GM18511 (cell line): ENCODE results near the gene HIF3A.

ENCODE experiments used
- ATAC-seq: cut with Tn5 transposase; IDR thresholded peaks from one replicate; pipeline ENCODE4 v1.9.1; 2021; ENCODE audit warnings: mild to moderate bottlenecking, moderate library complexity; ENCODE audit not compliant: unreplicated experiment

The HIF3A gene

DNA sequence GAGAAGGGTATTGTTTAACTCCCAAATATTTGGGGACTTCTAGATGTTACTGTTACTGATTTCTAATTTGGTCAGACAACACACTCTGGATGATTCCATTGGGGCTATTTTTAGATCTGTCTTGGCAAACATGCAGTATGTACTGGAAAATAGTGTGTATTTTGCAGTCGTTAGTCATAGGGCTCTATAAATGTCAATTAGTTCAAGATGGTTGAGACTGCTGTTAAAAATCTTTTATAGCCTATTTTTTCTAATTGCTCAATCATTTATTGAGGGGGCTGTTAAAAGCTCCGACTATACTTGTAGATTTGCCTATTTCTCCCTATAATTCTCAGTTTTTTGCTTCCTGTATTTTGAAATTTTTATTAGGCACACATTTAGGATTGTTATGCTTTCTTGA is 81.4 kb downstream of the HIF3A start:
- ATAC-seq = no peak

DNA sequence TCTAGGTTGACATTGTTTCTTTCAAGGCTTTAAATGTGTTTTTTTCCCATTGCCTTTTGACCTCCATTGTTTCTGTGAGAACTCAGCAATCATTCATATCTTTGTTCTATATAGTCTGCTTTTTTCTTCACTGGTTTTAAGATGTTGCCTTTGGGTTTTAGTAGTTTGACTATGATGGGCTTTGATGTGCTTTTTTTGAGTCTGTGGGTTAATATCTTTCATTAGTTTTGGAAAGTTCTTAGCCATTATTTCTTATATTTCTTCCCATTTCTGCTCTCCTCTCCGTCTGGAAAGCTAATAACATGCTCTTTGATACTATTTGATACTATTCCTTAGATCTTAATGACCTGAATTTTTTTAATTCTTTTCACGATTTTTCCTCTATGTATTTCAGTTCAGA is 83.8 kb downstream of the HIF3A start:
- ATAC-seq = no peak

DNA sequence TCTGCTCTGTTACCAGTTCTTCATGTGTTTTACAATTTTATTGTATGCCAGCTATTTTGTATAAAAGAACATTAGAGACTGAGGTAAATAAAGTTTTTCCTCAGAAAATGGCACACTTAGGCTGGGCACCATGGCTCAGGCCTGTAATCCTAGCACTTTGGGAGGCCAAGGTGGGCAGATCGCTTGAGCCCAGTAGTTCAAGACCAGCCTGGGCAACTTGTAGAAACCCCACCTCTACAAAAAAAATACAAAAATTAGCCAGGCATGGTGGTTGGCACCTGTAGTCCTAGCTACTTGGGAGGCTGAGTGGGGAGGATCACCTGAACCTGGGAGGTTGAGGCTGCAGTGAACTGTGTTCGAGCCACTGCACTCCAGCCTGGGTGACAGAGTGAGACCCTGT is 84.5 kb downstream of the HIF3A start:
- ATAC-seq = no peak

DNA sequence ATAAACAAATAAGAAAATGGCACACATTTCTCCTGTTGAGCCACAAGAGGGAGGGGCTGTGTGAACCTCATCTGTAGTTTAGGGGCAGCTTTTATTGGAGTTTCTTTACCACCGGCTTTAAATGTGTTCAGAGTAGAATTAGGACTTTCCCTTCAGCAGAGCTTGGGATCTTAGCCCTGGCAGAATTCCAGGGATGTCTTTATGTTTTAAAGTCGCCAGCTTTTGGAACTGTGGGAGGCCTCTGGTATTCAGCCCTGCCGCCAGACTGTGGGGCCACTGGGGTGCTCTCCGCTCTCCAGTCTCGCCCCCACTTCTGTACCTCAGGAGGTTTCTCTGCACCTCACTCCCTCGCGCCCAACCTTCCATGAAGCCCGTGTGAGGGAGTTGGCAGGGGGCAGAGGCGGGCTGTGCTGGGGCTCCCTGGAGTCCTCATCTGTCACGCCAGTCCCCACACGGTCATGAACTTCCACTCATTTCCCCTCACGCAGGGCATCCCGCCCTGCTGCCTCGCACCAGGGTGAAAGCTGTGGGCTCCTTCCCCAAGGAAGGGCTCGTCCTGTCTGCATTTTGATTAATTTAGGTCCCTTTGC is 85.0 kb downstream of the HIF3A start:
- ATAC-seq = no peak

DNA sequence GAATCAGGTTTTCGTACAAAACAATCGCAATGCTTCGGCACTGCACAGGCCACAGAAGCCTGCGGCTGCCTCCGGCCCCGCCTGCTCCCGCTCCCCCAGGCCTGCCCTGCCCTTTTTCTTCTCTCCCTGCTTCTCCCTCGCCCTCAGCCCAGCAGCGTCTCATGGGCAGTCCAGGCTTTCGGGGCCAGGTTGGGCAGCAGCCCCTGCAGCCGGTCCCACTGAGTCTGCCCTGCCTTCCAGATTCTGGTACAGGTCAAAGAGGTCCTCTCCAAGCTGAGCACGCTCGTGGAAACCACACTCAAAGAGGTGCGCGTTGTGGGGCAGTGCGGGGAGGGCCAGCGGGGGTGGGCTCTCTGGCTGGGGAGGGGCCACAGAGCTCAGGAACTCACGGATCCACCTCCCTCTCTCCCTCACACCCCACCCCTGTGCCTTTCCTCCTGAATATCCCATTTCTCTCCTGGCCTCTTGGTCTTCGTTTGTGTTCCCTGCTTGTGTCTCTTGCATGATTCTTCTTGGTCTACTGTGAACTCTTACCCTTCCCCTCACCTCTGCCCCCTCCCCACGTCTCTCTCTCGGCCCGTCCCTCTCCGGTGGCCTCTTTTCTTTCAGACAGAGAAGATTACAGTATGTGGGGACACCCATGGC is 86.5 kb downstream of the HIF3A start:
- no peak for ATAC-seq

DNA sequence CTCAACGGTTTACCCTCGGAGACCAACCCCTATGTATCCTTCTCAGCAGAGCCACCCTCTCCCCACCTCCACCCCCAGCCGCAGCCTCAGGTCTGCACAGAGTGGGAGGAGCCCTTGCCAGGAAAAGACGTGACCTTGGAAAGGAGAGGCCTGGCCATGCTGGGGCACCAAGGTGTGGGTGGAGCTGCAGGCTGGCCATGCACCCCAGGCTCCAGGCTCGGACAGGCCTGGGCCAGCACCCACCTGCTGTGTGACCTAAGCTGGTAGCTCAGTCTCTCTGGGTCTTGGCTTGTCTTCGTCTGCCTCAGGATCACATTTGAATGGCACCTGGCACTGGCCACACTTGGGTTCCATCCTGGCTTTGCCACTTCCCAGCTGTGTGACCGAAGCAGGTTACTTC is 87.0 kb downstream of the HIF3A start:
- no peak for ATAC-seq

DNA sequence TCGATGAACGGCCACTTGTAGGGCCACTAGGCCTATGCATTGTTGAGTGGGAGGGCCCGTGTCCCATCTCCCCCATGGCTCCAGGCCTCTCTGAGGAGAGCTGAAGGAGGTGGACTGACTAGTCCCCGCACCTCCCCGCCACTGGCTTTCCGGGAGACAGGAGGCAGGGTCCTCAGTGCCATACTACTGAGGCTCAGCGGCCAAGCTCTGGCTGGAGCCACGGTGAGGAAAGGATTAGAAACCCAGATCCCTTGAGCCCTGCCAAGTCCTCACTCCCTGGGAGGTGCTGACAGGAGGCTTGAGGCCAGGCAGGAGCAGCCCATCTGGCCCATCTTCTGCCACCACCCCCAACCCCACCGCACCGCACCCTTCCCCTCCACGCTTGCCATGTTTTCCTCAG is 87.6 kb downstream of the HIF3A start:
- ATAC-seq = no peak

DNA sequence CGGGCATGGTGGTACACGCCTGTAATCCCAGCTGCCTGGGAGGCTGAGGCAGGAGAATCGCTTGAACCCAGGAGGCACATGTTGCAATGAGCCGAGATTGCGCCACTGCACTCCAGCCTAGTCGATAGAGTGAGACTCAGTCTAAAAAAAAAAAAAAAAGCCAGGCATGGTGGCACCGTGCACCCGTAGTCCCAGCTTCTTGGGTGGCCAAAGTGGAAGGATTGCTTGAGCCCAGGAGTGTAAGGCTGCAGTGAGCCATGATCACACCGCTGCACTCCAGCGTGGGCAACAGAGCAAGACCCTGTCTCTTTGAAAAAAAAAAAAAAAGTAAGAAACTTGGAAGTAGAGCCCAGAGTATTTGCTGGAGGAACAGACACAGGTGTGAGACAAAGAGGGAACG is 88.8 kb downstream of the HIF3A start:
- ATAC-seq = no peak

DNA sequence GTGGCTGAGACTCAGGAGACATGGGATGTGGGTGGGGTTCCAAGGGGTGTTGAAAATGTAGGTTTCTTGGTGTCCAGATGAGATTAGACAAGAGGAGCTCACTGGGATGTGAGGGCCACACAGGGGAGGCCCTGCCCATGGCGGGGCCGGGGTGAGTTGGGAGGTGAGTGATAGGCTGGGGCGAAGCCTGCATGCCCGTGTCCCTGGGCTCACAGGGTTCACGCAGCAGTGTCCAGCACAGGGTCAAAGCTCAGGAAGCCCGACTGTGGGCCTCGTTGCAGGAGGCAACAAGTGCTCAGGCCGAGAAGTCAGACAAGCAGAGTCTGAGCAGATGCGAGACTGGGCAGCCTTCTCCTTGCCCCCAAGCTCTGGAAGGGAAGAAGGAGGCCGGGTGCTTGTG is 89.3 kb downstream of the HIF3A start:
- ATAC-seq = no peak

DNA sequence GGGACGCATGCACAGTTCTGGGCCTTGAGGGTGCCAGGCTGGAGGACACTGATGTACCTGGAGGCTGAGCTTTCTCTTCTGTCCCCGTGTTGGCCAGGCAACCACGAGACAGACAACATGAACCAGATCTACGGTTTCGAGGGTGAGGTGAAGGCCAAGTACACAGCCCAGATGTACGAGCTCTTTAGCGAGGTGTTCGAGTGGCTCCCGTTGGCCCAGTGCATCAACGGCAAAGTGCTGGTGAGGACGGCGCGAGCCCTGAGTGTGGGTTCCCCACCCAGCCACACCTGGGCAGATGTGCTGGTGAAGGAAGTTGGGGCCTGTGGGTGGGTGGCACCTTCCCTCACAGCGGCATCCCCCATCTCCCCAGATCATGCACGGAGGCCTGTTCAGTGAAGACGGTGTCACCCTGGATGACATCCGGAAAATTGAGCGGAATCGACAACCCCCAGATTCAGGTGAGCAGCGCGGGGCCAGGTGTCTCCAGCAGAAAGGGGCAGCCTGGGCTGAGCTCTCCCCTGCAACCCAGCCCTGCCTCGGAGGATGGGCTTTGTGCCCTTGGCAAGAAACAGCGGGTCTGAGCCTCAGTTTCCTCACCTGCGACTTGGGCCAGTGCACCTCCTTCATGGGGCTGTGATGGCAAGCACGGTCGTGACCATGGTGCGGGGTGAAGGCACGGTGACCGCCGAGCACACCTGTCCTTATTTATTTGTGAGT is 90.3 kb downstream of the HIF3A start:
- no peak for ATAC-seq

DNA sequence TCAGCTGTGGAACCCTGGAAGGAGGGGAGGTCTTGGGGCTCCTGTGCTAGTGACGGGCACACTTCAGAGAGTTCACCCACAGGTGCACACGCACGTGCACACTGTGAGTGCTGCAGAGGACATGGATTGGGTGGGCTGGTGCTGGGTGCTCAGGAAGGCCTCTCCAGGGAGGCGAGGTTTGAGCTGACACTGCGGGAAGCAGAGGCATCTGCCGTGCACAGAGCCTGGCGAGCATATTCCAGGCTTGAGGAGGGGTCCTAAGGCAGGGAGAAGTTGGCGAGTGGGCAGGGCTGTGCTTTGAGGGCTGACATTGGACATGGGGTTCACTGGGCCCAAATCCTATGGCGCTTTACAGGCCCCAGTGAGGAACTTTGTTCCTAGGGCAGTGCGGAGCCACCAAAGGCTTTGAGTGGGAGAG is 90.9 kb downstream of the HIF3A start:
- no peak for ATAC-seq

DNA sequence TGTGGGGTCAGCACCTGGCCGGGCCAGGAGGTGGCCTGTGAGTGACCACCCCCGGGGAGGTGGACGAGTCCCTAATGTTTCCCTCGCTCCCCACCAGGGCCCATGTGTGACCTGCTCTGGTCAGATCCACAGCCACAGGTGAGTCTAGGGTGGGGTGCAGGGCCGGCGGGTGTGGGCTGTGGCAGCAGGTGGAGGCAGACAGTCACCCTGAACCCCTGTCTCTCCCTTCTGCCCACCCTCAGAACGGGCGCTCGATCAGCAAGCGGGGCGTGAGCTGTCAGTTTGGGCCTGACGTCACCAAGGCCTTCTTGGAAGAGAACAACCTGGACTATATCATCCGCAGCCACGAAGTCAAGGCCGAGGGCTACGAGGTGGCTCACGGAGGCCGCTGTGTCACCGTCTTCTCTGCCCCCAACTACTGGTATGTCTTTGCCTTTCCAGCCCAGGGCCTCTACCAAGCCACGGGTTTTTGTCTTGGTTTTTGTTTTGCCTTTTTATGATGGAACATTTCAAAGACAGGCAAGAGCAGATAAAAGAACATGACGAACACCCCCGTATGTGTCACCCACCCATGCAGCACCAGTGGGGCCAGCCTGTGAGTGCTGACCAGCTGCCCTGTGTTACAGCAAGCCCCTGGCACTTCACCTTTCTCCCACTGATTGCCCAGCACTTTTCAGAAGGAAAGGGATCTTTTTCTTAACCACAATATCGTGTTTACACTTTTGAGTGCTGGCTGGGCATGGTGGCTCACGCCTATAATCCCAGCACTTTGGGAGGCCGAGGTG is 91.7 kb downstream of the HIF3A start:
- ATAC-seq = no peak

DNA sequence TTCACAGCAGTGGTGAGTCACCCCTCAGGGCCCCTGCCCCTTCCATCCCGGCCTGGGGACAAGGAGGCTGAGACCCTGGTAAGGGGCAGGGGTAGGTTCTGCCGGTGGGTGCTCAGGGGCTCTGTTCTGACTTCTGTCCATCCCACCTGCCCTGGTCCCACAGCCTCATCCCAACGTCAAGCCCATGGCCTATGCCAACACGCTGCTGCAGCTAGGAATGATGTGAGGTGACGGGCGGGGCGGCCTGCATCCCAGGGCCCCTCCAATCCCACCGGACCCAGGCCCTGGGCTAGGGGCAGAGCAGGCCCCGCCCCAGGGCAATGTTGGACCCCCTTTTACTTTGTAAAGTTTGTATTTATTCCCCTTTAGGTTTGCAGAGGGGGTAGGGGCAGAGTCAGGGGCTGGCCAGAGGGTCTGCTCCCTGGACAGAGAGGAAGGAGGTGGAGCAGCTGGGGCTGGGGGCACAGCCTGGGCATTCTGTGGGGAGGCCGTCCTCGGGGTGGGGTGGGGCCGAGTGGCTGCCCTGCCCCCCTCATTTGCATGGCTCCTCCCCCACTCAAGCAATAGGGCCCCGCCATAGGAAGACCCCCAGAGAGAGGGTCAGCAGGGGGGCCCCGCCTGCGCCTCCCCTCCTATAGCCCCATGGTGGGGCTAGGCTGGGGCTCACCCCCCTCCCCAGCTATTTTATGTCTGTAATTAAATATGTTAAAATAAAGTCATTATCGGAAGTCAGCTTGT is 93.4 kb downstream of the HIF3A start:
- ATAC-seq = no peak

DNA sequence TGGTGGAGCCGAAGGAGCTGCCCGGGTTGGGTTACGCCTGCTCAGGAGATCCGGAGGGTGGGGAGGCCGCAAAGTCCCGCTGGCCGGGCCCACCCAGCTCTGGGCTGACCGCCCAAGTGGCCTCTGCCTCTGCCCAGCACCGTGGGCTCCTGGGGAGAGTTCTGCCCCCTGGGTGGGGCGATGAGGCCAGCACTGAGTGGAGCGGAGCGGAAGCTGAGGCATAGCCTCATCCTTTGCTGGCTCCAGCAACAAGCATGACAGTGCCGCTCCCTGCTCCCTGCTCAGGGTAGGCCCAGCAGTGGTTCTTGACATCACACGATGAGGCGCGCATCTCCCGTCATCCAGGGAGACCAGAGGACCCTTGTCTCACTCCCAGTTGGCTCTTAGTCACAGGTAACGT is 94.0 kb downstream of the HIF3A start:
- ATAC-seq = no peak

DNA sequence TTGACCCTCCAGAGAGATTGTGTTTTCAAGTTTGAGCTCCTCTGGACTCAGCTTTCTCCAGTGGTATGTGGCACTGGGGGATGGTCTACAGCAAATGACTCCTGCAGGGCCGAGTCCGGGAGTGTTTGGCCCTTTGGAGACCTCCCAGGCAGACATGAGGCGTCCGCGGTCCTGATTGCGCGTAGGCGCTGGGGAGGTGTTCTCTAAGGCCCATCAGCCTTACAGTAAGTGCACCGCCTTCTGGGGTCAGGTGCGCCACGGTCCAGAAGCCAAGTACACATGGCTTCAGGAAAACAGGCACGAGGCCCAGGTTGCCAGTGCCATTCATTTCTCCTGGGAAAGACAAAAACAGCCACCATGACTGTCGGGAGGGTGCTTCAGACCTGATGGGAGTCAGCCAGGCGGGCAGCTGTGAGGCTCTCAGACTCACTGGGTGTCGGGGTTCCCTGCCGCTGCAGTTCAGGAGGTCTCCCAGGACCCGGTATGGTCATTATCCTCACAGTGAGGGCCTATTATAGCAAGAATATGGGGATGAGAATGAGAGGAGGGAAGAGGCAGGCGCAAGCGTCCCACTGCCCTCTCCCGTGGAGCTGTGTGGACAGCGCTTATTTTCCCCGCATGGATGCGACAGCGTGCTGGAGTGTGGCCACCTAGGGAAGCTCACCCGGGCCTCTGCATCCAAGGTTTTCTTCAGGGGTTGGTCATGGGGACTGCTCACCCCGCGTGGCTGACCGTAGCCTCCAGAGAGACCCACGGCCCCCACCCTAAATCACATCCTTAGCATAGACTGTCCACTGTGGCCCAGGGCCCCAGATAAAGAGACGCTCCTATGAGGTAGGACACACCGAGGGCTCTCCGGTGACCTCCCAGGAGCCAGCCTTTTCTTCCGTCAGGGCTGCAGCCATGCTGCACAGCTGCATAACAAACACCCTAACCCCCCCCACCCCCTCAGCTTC is 94.7 kb downstream of the HIF3A start:
- no peak for ATAC-seq

DNA sequence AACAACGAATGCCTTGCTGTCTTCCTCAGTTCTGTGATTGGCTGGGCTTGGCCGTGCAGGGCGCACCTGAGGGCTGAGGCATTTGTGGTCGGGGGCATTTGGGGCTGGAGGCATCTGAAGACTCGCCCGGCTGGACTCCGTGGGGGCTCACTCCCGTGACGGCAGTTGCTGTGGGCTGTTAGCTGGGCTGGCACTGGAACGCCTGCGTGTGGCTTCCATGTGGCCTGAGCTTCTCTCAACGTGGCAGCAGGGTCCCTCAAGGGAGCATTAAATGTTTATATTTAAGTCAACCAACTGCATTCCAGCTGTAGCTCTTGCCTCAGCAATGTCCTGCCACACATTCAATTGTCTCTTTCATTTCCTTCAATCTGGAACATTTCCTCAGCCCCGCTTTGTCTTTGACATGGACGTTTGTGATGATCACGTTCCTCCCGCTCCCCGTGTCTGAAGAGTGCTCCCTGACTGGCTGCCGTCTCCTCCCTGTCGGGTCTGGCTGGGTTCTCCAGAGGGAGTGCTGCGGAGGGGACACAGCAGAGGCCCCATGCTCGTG is 95.5 kb downstream of the HIF3A start:
- ATAC-seq = no peak

DNA sequence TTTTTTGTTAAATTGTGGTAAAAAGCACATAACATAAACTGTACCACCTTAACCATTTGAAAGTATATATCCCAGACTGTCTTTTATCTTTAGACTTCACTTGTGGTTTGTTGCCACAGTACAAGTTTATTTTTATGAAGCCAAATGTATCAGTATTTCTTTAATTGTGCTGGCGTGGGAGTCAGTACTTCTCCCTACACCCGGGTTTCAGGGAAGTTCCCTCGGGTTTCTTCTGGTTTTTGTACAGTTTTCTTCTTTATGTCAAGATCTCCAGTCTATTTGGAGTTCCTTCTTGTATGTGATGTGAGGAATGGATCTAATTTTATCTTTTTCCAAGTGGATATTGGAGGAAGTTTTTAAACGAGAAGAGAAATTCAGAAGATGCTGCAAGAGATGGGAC is 96.0 kb downstream of the HIF3A start:
- no peak for ATAC-seq
